ENCODE data around the gene ZNF747. TPM values are rescaled to one million over a fixed set of nuclear protein-coding genes. Genes with fewer than 3 reads are reported as not detected.

Gene ZNF747
- total RNA-seq, 1 donor from 2014 or later = 5.1 TPM

DNA sequence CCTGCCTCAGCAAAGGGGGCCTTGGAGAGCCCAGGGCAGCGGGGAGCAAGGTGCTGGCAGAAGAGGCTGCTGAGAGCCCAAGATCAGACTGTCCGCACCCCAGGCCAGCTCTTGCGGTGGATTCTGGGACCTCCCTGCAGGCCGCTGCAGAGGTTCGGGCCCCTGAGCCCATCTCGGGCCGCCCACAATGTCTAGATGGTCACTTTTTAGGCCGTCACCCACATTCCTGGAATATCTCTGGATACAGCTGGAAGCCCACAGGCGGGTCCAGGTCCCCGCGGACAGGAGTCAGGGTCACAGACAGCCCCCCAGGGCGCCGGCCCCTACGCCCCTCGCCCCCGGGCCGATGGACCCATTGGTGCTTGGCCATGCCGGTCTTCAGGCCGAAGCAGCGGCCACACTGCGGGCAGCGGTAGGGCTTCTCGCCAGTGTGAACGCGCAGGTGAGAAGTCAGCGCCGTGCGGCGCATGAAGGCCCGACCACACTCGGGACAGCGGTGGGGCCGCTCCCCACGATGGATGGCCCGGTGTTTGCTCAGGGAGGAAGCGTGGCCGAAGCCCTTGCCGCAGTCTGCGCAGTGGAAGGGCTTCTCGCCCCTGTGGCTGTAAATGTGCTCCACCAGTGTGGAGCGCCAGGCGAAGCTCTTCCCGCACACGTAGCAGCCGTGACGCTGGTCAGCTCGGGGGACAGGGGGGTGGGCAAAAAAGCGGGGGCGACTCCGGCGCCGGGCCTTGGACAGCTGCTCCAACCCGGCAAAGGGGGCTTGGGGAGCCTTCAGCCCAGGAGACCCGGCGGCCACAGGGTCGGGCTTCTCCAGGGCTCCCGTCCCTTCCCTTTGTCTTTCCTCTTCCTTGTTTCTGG, 2.1 kb downstream of the ZNF747 start:
- no peak overlapping the region for H3K4me3 ChIP-seq (ENCODE audit: low read depth, low read length)
- no peak for DNase-seq (ENCODE audit: low read depth)
- TF ChIP-seq CTCF (conservative IDR thresholded peaks at IDR 0.05; ENCODE audit: low read depth, low read length) = no peak

DNA sequence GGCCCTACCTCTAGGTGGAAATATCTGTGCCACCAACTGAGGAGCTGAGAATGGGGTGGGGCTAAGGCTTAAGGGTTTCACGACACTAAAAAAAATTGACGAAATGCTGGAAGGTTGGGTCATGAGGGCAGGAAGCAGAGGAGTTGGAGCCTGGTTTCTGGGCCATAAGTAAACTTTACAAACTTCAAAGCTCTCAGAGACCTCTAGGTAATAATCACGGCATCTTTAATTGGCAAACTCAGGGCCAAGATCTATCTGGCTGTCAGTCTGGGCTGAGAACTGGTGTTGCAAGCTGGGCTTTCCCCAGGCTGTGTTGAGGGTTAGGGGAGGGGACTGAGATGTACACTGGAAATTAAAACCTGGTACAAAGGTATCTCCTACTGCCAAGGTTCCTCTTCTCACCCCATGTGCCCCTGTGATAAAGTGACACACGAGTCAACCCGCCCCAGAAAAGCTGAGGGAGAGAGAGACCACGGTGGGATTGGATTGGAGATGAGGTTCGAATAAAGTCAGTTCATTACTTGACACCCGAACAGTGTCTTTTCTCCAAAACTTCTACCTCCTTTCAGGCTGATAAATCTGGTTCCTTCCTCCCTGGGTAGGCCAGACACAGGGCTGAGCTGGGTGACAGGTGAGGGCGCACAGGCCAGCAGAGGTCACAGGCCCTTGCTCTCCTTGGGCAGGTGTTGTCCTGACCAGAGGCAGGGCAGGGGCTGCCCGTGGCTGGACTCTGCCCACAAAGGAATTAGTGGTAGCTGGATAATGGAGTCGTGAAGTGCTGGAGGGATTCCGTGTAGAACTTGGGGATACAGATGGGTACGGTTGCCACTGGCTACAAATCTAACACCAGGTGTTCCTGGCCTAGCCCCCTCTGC, 4.3 kb downstream of the ZNF747 start:
- no peak overlapping the region for H3K4me3 ChIP-seq (ENCODE audit: low read depth, low read length)
- no peak for DNase-seq (ENCODE audit: low read depth)
- TF ChIP-seq CTCF (conservative IDR thresholded peaks at IDR 0.05; ENCODE audit: low read depth, low read length) = no peak

- no peak overlapping the region for H3K4me3 ChIP-seq (ENCODE audit: low read depth, low read length)
- no peak for TF ChIP-seq CTCF (conservative IDR thresholded peaks at IDR 0.05; ENCODE audit: low read depth, low read length)
- DNase-seq (ENCODE audit: low read depth) = no peak
Measured at GRCh38 chr16:30528799-30529457, 5.7 kb downstream of the ZNF747 start.

DNA sequence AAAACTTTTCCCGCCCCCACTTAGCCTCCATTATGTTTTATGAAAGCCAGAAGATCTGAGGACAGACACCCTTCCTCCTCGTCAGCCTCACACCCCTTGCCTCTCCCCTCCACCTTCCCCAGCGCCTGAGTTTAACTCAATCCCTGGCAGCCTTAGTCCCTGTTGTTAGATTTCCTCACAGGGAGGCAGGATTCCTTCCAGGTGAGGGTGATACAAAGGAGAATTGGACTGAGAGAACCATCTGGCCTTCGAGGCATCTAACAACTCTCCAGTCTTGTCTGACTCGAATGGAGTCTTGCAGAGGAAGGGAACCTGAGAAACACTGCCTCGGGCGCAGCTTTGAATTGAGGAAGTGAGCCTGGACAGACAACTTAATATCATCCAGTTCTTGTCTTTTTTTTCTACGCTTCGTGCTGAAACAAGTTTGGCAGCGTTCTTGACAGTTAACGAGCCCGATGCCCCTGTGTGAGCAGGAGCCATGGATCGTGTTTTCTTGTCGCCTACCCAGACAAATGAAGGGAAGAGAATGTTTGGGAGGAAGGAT, 7.0 kb downstream of the ZNF747 start:
- DNase-seq (ENCODE audit: low read depth) = no peak
- TF ChIP-seq CTCF (conservative IDR thresholded peaks at IDR 0.05; ENCODE audit: low read depth, low read length) = no peak
- H3K4me3 ChIP-seq (ENCODE audit: low read depth, low read length) = peak overlapping the region; percentile 38

DNA sequence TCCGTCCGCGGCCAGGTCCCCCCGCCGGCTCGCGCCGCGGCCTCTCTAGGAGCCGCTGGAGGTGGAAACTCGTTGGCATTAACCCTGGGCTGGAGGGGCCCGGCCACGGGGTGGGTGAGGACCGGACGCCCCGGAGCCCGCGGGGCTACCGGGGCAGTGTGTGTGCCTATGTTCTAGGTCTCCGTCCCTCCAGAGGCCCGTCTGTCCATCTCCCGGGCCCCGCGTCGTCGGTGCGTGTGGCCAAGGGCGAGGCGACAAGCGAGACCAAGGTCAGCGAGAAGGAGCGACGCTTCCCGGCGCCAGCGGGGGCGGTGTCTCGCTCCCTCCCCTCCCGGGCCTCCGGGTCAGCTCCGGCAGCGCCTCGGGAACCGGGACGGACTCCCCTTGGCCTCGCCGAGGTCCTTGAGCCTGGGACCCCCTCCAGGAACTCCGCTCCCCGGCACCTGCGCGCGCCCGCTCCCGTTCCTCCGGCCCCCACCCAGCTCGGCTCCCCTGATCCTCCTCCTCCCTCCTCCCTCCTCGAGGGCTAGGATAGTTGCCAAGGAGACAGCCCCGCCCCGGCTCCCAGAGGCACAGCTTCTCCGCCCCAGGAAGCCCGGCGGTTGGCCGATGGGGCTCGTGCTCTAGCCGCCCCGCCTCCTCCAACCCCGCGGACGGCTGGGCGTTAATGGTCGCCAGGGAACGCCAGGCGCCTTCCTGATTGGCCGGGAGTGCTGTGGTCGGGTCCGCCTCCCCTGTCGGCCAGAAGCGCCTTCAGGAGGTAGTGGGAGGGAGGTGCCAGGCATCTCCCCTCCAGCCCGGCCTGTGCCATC, 7.6 kb downstream of the ZNF747 start:
- peak overlapping the region; percentile 84 for H3K4me3 ChIP-seq (ENCODE audit: low read depth, low read length)
- TF ChIP-seq CTCF (conservative IDR thresholded peaks at IDR 0.05; ENCODE audit: low read depth, low read length) = peak; percentile 35
- peak; percentile 49 for DNase-seq (ENCODE audit: low read depth)

Measured in epithelial cell of proximal tubule (primary cell).